ENCODE results near the gene SLC17A9. TPM values are rescaled to one million over a fixed set of nuclear protein-coding genes. Genes with fewer than 3 reads are reported as not detected.
"Not testable (repeated sequence)": the region's sequence is repeated elsewhere in the genome, so short reads cannot be mapped to it uniquely, and the experiment has no call there.

Gene SLC17A9
- total RNA-seq, 2 experiments from 2014 or later: 47.3 to 48.5 TPM

GRCh38 chr20:62960446-62961309 is 8.2 kb downstream of the SLC17A9 start:
- POLR2A ChIA-PET, CTCF ChIA-PET: not testable (repeated sequence)

GRCh38 chr20:62961310-62961783 is 8.8 kb downstream of the SLC17A9 start:
- ChIA-PET CTCF (no interaction called here), POLR2A (no interaction called here)

- POLR2A ChIA-PET: no interaction called here
- CTCF ChIA-PET: no interaction called here
These were observed 9.3 kb downstream of the SLC17A9 start for GRCh38 chr20:62961799-62962198.

GRCh38 chr20:62962221-62962879 is 9.8 kb downstream of the SLC17A9 start:
- POLR2A ChIA-PET: no interaction called here
- CTCF ChIA-PET: no interaction called here

GRCh38 chr20:62962891-62963613 is 10.5 kb downstream of the SLC17A9 start:
- ChIA-PET CTCF (interaction anchor here (1.5 kb wide), 1 partner anchor 9 kb away, joined by 4 read pairs; no protein-coding TSS in a partner anchor), POLR2A (no interaction called here)

- CTCF ChIA-PET: interaction anchor here (1.5 kb wide), 1 partner anchor 10 kb away, joined by 4 read pairs; no protein-coding TSS in a partner anchor
These were observed 11.3 kb downstream of the SLC17A9 start for GRCh38 chr20:62963614-62964397.

GRCh38 chr20:62964700-62965099 is 12.2 kb downstream of the SLC17A9 start:
- ChIA-PET POLR2A (no interaction called here), CTCF (interaction anchor here (1.5 to 2.3 kb wide), 2 partner anchors 11 to 44 kb away, joined by 4 to 6 read pairs; no protein-coding TSS in a partner anchor)

More at GRCh38 chr20:62963614-62964397, 11.3 kb downstream of the SLC17A9 start:
- POLR2A ChIA-PET: no interaction called here

GRCh38 chr20:62965363-62965771 is 12.9 kb downstream of the SLC17A9 start:
- CTCF ChIA-PET: interaction anchor here (0.7 to 2.3 kb wide), 2 partner anchors 44 to 871 kb away, joined by 3 to 6 read pairs; no protein-coding TSS in a partner anchor
- POLR2A ChIA-PET: no interaction called here

- ChIA-PET CTCF (interaction anchor here (0.7 to 2.3 kb wide), 2 partner anchors 43 to 870 kb away, joined by 3 to 6 read pairs; no protein-coding TSS in a partner anchor), POLR2A (no interaction called here)
These were observed 14.0 kb downstream of the SLC17A9 start for GRCh38 chr20:62966212-62967148.

- ChIA-PET POLR2A (no interaction called here), CTCF (no interaction called here)
These were observed 14.6 kb downstream of the SLC17A9 start for GRCh38 chr20:62967149-62967501.

GRCh38 chr20:62967628-62968351 is 15.3 kb downstream of the SLC17A9 start:
- ChIA-PET POLR2A (no interaction called here), CTCF (interaction anchor here (0.8 to 1.4 kb wide), 2 partner anchors 10 to 14 kb away, joined by 3 read pairs; no protein-coding TSS in a partner anchor)

- ChIA-PET POLR2A (no interaction called here), CTCF (interaction anchor here (0.8 to 1.4 kb wide), 2 partner anchors 9 to 14 kb away, joined by 3 read pairs; no protein-coding TSS in a partner anchor)
These were observed 16.1 kb downstream of the SLC17A9 start for GRCh38 chr20:62968378-62969178.

GRCh38 chr20:62969179-62969760 is 16.8 kb downstream of the SLC17A9 start:
- CTCF ChIA-PET: no interaction called here
- POLR2A ChIA-PET: no interaction called here

- POLR2A ChIA-PET: no interaction called here
These were observed 17.4 kb downstream of the SLC17A9 start for GRCh38 chr20:62969939-62970306.

GRCh38 chr20:62970307-62971210 is 18.1 kb downstream of the SLC17A9 start:
- CTCF ChIA-PET: interaction anchor here (0.9 to 1.0 kb wide), 3 partner anchors 10 to 22 kb away, joined by 3 to 6 read pairs (median 3); no protein-coding TSS in a partner anchor
- POLR2A ChIA-PET: no interaction called here

More at GRCh38 chr20:62969939-62970306, 17.4 kb downstream of the SLC17A9 start:
- CTCF ChIA-PET: interaction anchor here (0.9 kb wide), 1 partner anchor 21 kb away, joined by 3 read pairs; no protein-coding TSS in a partner anchor

Measured in activated CD8-positive, alpha-beta memory T cell treated with anti-CD3 and anti-CD28 coated beads for 36 hours (primary cell).